ENCODE data around the gene PSEN1.
A peak's percentile ranks its signal among the peaks of the same experiment; 100 is the strongest.

Gene PSEN1

GRCh38 chr14:73136387-73137225, at the start of gene PSEN1:
Gene PSEN1, plus strand, starts transcription at chr14:73136507. Its CDS starts 11,513 bp downstream, at chr14:73148020.
- peak within 1 kb of the TSS; percentile 93 for H3K9ac ChIP-seq (ENCODE audit: low read depth, low read length)
- H3K9me3 ChIP-seq (ENCODE audit: control insufficient read depth, insufficient read depth, low read length): no peaks in the 10 kb centered on the region
- H3K4me1 ChIP-seq (ENCODE audit: insufficient read depth, low read length): no peaks in the 10 kb centered on the region
- H3K36me3 ChIP-seq (ENCODE audit: insufficient read depth, low read length): no peaks in the 10 kb centered on the region

GRCh38 chr14:73091044-73091443, 45.3 kb upstream of the PSEN1 start:
- peaks cover 31% of the 10 kb centered on the region for H3K36me3 ChIP-seq (ENCODE audit: insufficient read depth, low read length)
- no peak overlapping the region for H3K9ac ChIP-seq (ENCODE audit: low read depth, low read length)
- H3K4me1 ChIP-seq (ENCODE audit: insufficient read depth, low read length): no peaks in the 10 kb centered on the region
- H3K9me3 ChIP-seq (ENCODE audit: control insufficient read depth, insufficient read depth, low read length): 0 out of 2 replicates have a peak, but pooled peaks cover 3% of the 10 kb centered on the region

- H3K36me3 ChIP-seq (ENCODE audit: insufficient read depth, low read length): peaks cover 28% of the 10 kb centered on the region
- no peak overlapping the region for H3K9ac ChIP-seq (ENCODE audit: low read depth, low read length)
- no peaks in the 10 kb centered on the region for H3K4me1 ChIP-seq (ENCODE audit: insufficient read depth, low read length)
- H3K9me3 ChIP-seq (ENCODE audit: control insufficient read depth, insufficient read depth, low read length): no peaks in the 10 kb centered on the region
Observed at GRCh38 chr14:73097421-73097820, 38.9 kb upstream of the PSEN1 start.

- Histone ChIP-seq H3K9me3 (ENCODE audit: control insufficient read depth, insufficient read depth, low read length) (no peaks in the 10 kb centered on the region), H3K36me3 (ENCODE audit: insufficient read depth, low read length) (peaks cover 27% of the 10 kb centered on the region), H3K9ac (ENCODE audit: low read depth, low read length) (no peak overlapping the region), H3K4me1 (ENCODE audit: insufficient read depth, low read length) (no peaks in the 10 kb centered on the region)
Observed at GRCh38 chr14:73100334-73100733, 36.0 kb upstream of the PSEN1 start.

- Histone ChIP-seq H3K9ac (ENCODE audit: low read depth, low read length) (no peak overlapping the region), H3K4me1 (ENCODE audit: insufficient read depth, low read length) (no peaks in the 10 kb centered on the region), H3K36me3 (ENCODE audit: insufficient read depth, low read length) (peaks cover 36% of the 10 kb centered on the region), H3K9me3 (ENCODE audit: control insufficient read depth, insufficient read depth, low read length) (no peaks in the 10 kb centered on the region)
Observed at GRCh38 chr14:73102806-73103497, 33.4 kb upstream of the PSEN1 start.

- no peaks in the 10 kb centered on the region for H3K4me1 ChIP-seq (ENCODE audit: insufficient read depth, low read length)
- H3K9me3 ChIP-seq (ENCODE audit: control insufficient read depth, insufficient read depth, low read length): no peaks in the 10 kb centered on the region
- H3K9ac ChIP-seq (ENCODE audit: low read depth, low read length): no peak overlapping the region
- H3K36me3 ChIP-seq (ENCODE audit: insufficient read depth, low read length): peaks cover 37% of the 10 kb centered on the region
Observed at GRCh38 chr14:73105050-73105449, 31.3 kb upstream of the PSEN1 start.

DNA sequence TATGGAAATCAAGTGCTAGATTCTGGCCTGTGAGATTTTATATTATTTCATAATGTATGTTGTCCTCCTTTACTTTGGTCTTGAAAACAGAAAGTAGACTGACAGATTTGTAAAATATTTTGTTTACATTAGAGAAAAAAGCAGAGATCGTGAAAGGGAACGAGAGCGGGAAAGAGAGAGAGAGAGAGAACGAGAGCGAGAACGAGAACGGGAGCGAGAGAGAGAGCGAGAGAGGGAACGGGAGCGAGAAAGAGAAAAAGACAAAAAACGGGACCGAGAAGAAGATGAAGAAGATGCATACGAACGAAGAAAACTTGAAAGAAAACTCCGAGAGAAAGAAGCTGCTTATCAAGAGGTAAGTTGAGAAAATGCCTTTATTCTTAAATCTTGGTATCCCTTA, 30.6 kb upstream of the PSEN1 start:
- Histone ChIP-seq H3K4me1 (ENCODE audit: insufficient read depth, low read length) (no peaks in the 10 kb centered on the region), H3K9me3 (ENCODE audit: control insufficient read depth, insufficient read depth, low read length) (no peaks in the 10 kb centered on the region), H3K9ac (ENCODE audit: low read depth, low read length) (no peak overlapping the region), H3K36me3 (ENCODE audit: insufficient read depth, low read length) (peaks cover 36% of the 10 kb centered on the region)

DNA sequence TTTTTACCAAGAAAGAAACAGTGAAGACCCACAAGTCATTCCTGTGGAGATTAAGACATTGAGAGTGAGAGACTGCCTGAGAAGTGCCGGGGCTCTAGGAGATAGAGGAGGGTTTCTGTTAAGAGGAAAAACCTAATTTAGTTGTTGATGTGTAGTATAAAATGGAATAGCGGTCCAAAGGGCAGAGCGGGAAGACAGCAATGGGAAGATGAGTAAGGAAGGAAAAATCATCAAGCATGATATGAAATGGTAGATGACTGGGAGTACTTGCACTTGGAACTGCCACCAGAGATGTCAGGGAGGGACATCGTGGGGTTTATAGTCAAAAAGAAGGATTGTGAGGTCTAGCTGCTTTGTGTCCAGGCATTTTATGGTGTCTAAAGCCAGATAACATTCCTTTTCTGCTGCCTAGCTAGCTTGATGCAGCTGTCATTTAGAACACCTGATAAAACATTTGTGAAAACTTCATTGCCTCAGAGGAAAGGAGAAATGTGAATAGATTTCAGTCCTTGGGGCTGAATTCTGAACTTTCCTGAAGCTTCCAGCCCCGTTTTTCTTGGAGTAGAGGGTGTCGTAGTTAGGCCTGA, 20.1 kb upstream of the PSEN1 start:
- Histone ChIP-seq H3K9ac (ENCODE audit: low read depth, low read length) (no peak overlapping the region), H3K9me3 (ENCODE audit: control insufficient read depth, insufficient read depth, low read length) (no peaks in the 10 kb centered on the region), H3K4me1 (ENCODE audit: insufficient read depth, low read length) (no peaks in the 10 kb centered on the region), H3K36me3 (ENCODE audit: insufficient read depth, low read length) (peaks cover 38% of the 10 kb centered on the region)

- Histone ChIP-seq H3K9ac (ENCODE audit: low read depth, low read length) (no peak overlapping the region), H3K9me3 (ENCODE audit: control insufficient read depth, insufficient read depth, low read length) (no peaks in the 10 kb centered on the region), H3K36me3 (ENCODE audit: insufficient read depth, low read length) (no peaks in the 10 kb centered on the region; the same call in none of the 2 replicates), H3K4me1 (ENCODE audit: insufficient read depth, low read length) (peaks cover 18% of the 10 kb centered on the region)
Observed at GRCh38 chr14:73124180-73124894, 12.0 kb upstream of the PSEN1 start.

GRCh38 chr14:73125169-73125588, 11.1 kb upstream of the PSEN1 start:
- no peak overlapping the region for H3K9ac ChIP-seq (ENCODE audit: low read depth, low read length)
- H3K36me3 ChIP-seq (ENCODE audit: insufficient read depth, low read length): no peaks in the 10 kb centered on the region; the same call in none of the 2 replicates

DNA sequence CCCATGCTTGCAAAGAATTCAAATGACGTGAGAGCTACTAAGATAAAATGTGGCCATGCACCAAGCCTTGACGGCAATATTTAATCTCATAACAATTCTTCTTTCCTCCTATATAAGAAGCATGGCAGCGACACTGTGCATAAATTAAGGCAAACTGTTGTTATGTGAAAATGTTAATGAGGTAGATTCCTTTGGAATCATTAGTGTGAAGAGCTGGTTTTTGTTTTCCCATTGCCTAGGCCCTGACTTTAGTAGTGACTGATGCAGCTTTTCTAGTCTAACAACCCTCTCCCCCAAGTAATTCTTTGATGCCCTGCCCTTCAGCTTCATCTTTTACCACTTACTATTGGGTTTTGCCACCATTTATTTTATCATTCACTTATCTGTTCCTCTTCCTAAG, 10.6 kb upstream of the PSEN1 start:
- no peak overlapping the region for H3K9ac ChIP-seq (ENCODE audit: low read depth, low read length)
- no peaks in the 10 kb centered on the region for H3K9me3 ChIP-seq (ENCODE audit: control insufficient read depth, insufficient read depth, low read length)
- peaks cover 18% of the 10 kb centered on the region for H3K4me1 ChIP-seq (ENCODE audit: insufficient read depth, low read length)
- no peaks in the 10 kb centered on the region; the same call in none of the 2 replicates for H3K36me3 ChIP-seq (ENCODE audit: insufficient read depth, low read length)

More at GRCh38 chr14:73125169-73125588, 11.1 kb upstream of the PSEN1 start:
- peaks cover 18% of the 10 kb centered on the region for H3K4me1 ChIP-seq (ENCODE audit: insufficient read depth, low read length)
- no peaks in the 10 kb centered on the region for H3K9me3 ChIP-seq (ENCODE audit: control insufficient read depth, insufficient read depth, low read length)

DNA sequence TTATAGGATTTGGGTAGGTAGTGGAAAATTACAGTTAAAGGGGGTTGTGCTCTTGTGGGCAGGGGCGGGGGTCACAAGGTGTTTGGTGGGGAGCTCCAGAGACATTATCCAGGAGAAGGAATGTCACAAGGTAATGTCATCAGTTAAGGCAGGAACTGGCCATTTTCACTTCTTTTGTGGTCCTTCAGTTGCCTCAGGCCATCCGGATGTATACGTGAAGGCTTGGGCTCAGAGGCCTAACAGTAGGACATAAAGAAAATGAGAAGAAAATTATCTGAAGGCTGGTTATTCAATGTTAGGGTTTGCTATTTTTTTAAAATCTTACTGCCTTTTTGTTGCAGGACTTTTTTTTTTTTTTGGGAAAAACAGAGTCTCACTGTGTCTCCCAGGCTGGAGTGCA, 2.5 kb upstream of the PSEN1 start:
- H3K4me1 ChIP-seq (ENCODE audit: insufficient read depth, low read length): no peaks in the 10 kb centered on the region
- H3K9ac ChIP-seq (ENCODE audit: low read depth, low read length): no peak overlapping the region
- H3K9me3 ChIP-seq (ENCODE audit: control insufficient read depth, insufficient read depth, low read length): no peaks in the 10 kb centered on the region
- no peaks in the 10 kb centered on the region for H3K36me3 ChIP-seq (ENCODE audit: insufficient read depth, low read length)

- Histone ChIP-seq H3K36me3 (ENCODE audit: insufficient read depth, low read length) (no peaks in the 10 kb centered on the region), H3K9ac (ENCODE audit: low read depth, low read length) (peak overlapping the region; percentile 93)
Observed at GRCh38 chr14:73136085-73136386, 271 bp upstream of the PSEN1 start.

GRCh38 chr14:73140811-73141323, 4.6 kb downstream of the PSEN1 start:
- Histone ChIP-seq H3K4me1 (ENCODE audit: insufficient read depth, low read length) (no peaks in the 10 kb centered on the region), H3K9ac (ENCODE audit: low read depth, low read length) (no peak overlapping the region), H3K36me3 (ENCODE audit: insufficient read depth, low read length) (no peaks in the 10 kb centered on the region), H3K9me3 (ENCODE audit: control insufficient read depth, insufficient read depth, low read length) (no peaks in the 10 kb centered on the region)

More at GRCh38 chr14:73136085-73136386, 271 bp upstream of the PSEN1 start:
- Histone ChIP-seq H3K9me3 (ENCODE audit: control insufficient read depth, insufficient read depth, low read length) (no peaks in the 10 kb centered on the region), H3K4me1 (ENCODE audit: insufficient read depth, low read length) (no peaks in the 10 kb centered on the region)
